HG02571 (cell line): Measurements from ENCODE around the gene PSG2.
"Not testable (repeated sequence)": the region's sequence is repeated elsewhere in the genome, so short reads cannot be mapped to it uniquely, and the experiment has no call there.

ENCODE experiments used
- ATAC-seq: cut with Tn5 transposase; IDR thresholded peaks from one replicate; pipeline ENCODE4 v1.9.1; 2021; ENCODE audit warnings: mild to moderate bottlenecking, moderate library complexity; ENCODE audit not compliant: unreplicated experiment

Gene PSG2

DNA sequence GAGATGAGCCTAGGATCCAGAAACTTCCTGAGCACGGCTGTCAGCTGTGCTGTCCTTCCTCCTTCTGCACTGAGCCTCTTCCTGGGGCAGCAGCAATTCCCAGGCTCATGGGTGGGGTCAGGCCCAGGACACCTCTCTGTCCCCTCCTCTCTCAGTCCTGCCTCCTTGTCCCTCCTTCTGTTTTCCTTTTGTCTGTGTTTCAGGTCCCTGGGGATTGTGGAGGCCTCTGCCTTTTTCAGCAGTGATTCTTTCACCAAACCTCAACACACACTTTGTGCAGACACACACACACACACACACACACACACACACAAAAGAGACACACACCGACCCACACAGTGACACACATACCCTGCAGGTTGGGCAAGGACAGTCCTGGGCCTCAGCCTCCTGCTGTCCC lies at the start of gene PSG2:
Gene PSG2 (minus strand): TSS at position 101 of the 400 bp plus-strand sequence. CDS start 132 bp downstream, outside the sequence.
- not testable (repeated sequence) for ATAC-seq

DNA sequence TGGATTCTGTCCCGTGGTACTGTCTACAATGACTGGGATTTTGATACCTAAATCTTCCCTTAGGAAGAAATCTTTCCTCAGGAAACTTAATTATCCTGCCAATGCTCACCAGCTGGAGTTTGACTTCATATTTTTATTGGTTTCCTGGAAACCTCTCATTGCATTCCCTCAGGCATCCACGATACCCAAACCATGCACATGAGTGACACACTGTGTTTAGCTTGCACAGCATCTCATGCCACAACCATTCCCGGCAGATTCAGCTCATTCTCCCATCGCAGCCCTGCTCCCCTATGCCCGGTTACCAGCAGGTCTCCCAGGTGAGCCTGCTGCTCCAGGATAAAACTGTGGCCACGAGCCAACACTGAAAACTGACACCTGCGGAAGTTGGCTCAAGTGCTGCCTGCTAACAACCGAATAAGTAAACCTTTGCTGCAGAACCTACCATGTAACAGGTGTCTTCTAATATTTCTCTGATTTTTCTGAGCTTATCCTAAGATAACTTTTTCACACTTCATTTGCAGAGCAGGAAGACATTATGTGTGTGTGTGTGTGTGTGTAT lies 48.9 kb upstream of the PSG2 start:
- ATAC-seq = not testable (repeated sequence)

DNA sequence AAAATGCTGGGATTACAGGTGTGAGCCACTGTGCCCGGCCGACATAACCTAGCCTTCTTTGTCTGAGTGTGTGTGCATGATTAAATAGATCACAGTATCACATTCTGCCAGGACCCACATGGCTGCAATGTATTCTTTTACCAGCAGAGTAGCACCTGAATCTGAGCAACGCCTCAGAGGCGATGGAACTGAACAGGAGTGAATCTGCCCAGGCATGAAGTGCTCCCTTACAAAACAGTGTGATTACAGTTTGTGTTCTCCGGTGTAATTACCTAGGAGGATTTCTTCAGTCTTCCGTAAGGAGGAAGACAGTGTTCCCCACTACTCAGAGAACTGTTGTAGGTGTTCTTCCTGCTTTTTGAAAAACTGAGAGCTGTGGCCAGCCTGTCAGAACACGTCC lies 46.7 kb upstream of the PSG2 start:
- ATAC-seq = not testable (repeated sequence)

DNA sequence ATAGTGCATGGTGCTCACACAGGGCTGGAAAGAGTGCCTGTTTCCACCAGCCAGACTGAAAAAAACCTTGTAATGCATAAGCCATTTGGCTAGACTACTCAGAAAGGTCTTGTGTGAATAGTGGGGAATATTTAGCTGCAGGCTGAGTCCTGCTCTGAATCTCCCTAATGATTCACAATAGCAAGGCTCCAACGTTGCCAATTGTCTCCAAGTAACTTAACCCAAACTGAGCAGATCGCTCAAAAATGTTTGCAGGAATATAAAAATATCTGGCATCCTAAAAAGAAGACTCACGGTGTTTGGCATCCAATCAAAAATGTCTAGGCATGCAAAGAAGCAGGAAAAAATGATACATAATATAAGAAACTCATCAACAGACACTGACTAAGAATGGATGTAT lies 44.8 kb upstream of the PSG2 start:
- ATAC-seq = not testable (repeated sequence)

DNA sequence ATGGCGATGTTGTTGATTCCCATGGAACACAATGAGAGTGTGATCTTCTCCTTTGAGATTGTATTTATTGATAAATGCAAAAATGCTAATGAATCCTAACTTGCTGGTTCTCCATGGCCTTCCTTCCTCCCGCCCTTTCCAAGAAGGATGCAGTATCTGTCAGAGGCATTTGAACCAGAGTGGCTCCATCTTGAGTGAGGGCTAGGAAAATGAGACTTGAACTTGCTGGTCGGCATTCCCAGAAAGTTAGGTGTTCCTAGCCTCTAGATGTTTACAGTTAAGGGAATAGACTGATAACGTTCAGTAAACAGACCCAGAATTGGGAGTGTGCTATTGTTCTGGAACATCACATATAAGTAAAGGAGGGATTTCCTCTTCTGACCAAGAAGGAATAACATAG lies 44.2 kb upstream of the PSG2 start:
- ATAC-seq = no peak

DNA sequence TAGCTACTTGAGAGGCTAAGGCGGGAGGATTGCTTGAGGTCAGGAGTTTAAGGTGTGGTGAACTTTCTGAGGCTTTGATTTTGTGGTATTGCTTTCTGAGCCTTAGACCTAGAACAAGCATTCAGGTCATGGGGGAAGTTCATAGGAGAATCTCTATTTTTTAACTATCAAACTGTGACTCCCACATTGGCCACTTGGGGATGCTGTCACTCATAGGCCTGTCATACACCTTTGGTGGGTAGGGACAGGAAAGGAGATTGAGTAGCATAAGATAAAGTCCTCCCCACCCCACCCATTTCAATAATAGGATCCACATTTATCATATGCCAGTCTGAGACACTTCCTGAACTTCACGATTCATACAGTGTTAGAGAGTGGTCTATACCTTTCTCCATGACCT lies 41.9 kb upstream of the PSG2 start:
- ATAC-seq = no peak

DNA sequence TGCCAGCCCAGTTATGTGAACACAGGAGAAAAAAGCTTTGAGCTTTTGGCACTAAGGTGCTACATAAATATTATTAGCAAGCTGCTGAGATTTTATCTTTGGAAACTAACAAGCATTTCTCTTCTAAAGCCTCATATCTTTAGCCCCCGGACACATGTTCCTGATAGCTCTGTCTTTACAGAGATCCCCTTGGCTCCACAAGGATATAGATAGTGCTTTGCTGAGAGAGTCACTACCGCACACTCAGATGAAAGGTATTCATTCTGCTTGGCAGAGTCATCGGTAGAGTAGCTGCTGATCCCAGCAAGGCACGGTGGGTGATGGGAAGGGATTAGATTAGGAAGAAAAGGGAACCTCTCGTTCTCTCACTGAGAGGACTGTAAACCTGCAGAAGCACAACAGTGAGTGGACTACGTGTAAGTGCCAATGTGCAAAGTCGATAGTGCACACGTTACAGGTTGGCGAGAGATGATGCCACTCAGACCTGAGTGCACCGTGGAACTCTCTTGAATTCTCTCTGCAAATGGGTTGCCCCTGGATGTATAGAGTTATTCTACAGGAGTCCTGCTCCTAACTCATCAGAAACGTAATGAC lies 38.0 kb upstream of the PSG2 start:
- not testable (repeated sequence) for ATAC-seq

DNA sequence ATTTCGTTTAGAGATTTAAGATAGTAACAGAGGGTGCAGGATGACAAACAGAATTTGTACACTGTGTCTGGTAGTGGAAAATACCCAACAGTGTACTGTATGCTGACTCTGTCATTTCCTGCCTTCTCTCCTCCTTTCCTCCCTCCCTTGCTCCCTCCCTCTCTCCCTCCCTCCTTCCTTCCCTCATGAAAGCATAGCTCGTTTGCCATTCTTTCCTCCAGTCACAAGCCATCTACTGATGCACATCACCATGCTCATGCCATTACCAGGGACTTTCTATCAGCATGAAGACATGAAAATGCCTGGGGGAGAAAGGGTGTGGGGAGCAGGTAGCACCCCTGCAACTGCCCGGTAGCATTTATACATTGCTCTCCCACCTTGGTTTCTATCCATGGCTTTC lies 37.0 kb upstream of the PSG2 start:
- not testable (repeated sequence) for ATAC-seq

DNA sequence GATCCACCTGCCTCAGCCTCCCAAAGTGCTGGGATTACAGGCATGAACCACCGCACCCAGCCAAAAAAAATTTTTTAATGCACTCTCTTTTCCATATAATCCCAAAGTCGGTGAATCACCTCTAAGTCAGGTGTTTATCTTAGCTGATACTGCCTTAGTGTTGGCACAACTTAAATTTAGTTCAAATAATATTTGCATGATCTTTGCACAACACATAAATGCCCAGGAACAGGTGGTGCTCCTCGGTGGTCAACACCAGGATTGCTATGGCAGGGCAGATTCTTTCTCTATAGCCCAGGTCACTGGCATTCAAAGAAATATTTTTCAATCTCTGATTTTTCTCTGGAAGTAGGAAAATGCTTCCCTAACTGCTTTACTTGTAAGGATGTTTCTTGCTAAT lies 33.9 kb upstream of the PSG2 start:
- ATAC-seq = not testable (repeated sequence)

DNA sequence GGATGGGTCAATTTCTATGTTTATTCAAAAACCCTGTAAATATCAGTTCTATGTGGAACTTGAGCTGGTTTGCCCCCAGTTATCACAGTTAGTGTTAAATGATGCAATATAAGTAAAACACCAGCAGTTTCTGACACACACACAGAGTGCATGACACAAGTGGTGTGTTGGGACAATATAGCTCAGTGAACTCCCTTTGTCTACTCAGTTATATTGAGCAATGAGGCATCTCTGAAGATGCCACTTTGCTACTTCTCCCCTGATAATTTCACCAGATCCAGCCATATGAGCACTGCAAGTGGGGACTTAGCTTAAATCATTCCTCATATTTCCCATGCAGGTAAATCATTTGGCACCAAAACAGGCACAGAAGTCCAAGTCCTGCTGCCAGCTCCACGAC lies 33.0 kb upstream of the PSG2 start:
- ATAC-seq = not testable (repeated sequence)

DNA sequence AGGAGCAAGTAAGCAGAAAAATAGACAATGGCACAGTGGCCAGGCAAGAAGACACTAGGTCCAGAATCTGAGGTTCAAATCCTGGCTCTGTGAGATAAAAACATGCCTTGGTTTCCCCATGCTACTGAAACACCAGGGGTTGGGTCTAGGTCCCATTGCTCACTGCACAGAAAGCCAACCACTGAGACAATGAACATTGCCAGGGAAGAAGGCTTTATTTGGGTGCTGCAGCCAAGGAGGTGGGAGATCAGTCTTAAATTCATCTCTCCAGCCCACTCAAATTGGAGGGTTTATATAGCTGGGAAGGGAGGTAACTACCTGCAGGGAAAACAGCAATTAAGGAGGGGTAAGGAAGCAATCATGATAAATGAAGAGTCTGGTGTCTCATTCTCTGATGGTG lies 32.6 kb upstream of the PSG2 start:
- ATAC-seq = not testable (repeated sequence)

DNA sequence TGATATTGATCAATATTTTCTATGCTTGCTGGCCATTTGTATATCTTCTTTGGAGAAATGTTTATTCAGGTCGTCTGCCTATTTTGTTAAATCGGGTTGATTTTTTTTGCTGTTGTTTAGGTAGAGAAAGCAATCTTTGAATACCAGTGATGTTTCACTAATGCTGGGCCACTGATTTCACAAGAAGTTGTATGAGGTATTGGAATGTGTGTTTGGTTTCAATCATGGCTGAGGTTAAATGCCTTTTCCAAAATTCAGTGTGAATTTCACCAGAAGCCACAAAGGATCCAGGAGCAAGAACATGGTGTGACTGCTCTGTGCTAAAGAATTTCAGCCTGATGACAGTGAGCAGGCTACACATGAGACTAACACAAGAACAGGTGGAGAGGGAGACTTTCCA lies 32.1 kb upstream of the PSG2 start:
- not testable (repeated sequence) for ATAC-seq

DNA sequence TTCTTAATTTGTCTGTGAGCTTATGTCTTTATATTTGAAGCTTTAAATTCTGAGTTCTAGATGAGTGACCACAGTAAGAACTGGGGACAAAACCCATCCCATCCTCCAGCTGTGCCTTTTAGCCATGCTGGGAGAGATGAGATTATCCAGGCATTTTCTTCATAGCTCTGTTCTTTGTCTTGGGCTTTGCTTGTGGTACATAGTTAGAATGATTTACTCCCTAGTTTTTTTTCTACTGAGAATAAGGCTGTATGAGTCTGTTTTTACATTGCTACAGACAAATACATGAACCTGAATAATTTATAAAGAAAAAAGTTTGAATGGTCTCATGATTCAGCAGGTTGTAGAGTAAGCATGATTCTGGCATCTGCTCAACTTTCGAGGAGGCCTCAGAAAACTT lies 24.9 kb upstream of the PSG2 start:
- not testable (repeated sequence) for ATAC-seq

DNA sequence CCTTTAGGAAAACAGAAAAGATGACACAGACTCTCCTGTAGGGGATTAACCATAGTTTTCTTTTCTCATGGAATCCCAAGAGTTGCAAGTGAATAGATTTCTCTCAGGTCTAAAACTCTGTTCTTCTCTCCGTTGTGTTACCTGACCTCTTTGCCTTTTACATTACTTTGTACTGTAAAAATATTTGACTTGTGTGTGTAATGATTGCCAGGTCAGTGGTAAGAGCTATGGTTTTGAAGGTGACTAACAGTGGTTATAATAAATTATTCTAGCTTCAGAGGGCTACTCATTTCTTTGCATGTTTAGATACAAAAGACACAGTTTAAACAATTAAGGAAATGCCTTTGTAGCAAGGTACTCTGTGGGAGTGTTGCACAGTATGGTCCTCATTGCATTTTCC lies 23.0 kb upstream of the PSG2 start:
- no peak for ATAC-seq

DNA sequence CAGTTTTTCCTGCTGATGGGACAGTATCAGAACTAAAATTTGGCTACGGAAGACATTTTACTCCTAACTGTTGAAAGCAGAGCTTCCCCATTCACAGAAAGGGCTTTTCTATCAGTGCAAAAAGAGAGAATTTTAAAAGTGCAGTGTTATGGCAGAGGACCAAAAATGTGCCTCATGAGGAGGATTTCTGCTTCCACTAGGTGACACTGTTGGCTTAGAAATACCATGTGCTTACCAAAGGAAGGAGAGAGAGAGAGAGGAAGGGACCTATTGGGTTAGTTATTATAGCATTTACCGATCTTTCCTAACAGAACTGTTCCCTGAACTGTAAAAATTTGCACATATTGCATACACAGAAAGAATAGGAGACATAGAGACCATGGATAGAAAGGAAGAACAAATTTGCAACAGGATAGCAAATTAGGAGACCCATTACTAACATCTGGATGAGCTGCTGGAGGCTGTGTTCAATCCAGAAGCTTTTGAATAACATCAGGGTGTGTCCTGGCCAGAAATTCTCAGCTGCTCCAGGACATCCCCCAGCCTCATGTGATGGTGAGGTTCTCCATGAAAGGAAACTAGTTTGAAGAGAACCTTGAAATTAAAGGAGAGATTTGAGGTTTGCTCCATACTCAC lies 21.8 kb upstream of the PSG2 start:
- not testable (repeated sequence) for ATAC-seq

DNA sequence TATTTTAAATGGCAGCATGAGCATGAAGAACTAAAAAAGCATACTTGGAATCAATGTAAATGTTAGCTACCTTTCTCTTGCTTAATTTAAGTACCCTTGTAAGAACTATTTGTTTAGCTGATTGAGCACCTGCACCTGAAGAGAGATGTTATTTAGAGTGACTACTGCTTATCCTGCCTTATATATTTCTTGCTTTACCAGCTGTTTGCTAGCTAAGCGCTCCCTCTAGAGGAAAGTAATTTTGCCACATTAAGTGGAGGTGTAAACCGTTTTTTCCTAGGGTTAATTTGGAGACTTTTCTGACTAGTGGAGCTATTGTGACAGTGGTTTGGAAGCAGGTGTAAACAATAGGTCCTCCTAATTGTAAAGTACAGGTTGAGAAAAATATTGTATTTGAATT lies 19.4 kb upstream of the PSG2 start:
- no peak for ATAC-seq

DNA sequence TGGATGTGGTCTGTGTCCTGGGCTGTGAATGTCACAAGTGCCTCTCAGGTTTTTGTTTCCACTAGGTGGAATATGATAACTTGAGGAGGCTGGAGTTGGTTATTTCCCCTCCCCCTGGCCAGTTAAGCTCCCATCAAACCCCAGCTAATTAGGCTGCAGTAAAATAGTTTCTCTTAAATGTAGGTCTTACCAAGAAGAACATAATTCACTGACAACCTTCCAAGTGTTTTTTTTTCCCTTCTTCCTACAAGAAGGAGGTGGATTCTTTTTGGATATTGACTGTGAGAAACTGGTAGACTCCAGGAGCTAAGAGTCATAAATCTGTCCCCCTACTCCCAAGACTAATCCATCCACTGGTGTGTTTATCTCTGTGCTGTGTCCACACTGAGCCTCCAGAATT lies 15.9 kb upstream of the PSG2 start:
- not testable (repeated sequence) for ATAC-seq

DNA sequence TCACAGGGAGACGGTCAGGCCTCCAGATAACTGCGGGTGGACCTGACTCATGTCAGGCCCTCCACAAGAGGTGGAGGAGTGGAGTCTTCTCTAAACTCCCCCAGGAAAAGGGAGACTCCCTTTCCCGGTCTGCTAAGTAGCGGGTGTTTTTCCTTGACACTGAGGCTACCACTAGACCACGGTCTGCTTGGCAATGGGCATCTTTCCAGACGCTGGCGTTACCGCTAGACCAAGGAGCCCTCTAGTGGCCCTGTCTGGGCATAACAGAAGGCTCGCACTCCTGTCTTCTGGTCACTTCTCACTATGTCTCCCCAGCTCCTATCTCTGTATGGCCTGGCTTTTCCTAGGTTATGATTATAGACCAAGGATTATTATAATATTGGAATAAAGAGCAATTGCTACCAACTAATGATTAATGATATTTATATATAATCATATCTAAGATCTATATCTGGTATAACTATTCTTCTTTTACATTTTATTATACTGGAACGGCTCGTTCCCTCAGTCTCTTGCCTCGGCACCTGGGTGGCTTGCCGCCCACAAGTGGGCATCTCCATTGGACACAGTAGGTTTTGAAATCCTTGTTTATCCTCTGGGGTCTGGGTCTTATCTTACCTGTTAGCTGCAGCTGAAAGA lies 5.3 kb upstream of the PSG2 start:
- ATAC-seq = not testable (repeated sequence)

DNA sequence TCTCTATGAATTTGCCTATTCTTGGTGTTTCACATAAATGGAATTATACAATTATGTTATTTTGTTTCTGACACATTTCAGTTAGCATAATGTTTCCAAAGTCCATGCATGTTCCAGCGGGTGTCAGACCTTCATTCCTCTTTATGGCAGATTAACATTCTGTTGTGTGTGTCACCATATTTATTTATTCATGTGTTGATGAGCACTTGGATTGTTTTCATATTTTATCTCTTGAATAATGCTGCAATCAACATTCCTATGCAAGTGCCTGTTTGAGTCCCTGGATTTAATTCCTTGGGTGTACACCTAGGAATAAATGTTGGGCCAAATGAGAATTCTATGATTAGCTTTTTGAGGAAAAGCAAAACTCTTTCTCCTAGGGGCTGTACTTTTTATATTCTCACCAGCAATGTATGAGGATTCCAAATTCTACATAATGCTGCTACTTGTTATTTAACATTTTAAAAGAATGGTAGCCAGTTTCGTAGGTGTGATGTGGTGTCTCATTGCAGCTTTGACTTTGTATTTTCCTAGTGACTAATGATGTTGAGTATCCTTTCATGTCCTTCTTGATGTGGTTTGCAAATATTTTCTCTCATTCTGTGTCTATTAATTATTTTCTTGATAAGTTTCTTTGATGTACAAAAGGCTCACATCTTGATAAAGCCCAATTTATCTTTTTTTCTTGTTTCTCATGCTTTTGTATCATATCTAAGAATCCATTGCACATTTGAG lies 3.5 kb upstream of the PSG2 start:
- ATAC-seq = not testable (repeated sequence)

DNA sequence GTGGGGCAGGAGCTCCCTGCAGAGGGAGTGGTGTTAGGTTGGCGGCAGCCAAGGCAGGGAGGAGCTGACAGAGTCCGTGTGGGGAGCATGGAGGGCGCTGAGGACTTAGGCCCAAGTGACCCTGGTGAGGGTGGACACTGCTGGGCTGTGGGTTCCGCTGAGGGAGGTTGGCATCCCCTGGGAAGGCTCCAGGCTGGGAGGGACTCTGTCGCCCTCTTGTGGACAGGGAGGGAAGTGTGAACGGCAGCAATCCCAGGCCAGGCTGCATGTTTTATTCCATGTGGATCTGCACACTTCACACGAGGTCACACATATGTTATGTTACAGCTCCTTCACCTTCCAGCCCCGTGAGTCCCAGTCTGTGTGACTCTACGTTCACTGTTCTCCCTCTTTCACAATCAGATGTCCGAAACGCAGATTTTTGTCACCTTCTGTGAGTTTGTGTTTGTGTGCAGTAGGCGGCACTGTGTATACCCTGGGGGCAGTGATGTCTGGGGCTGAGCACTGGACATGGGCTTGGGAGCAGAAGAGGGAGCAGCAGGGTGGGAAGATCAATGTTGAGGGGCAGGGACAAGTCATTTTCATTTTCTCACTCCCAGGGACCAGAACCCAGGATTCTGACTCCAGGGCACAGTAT lies 1.8 kb upstream of the PSG2 start:
- ATAC-seq = not testable (repeated sequence)

DNA sequence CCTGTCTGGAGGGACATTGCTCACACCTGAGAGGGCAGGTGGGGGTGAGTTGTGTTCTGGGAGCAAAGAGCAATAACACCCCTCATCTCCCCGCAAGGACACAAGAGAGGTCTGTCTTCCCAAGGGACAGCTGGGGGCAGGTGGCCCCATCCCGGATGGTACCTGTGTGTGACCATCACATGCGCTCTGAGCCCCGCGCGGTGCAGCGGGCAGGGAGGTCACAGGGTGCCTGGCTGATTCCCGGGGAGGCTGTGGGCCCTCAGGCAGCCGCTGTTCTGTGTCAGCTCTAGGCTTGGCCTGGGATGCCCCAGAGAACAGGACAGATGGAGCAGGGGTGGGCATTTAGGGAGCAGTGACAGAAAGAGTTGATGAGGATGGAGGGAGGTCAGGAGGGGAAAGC lies 1.2 kb upstream of the PSG2 start:
- not testable (repeated sequence) for ATAC-seq
